ENCODE results near the gene FTO. TPM values are rescaled to one million over a fixed set of nuclear protein-coding genes. Genes with fewer than 3 reads are reported as not detected.
A peak's percentile ranks its signal among the peaks of the same experiment; 100 is the strongest.

Gene FTO
- total RNA-seq, 1 experiment from 2014 or later: 43.0 TPM

- in situ Hi-C loops (cut with HindIII; ENCODE audit: low sequenced_read_pairs): no loop called here
- no peak for DNase-seq (ENCODE audit: low spot score)
These were observed 240.1 kb downstream of the FTO start for GRCh38 chr16:53944025-53944424.

GRCh38 chr16:53945996-53946395 is 242.0 kb downstream of the FTO start:
- in situ Hi-C loops (cut with HindIII; ENCODE audit: low sequenced_read_pairs): no loop called here
- no peak for DNase-seq (ENCODE audit: low spot score)

GRCh38 chr16:53946746-53947386 is 242.9 kb downstream of the FTO start:
- in situ Hi-C loops (cut with HindIII; ENCODE audit: low sequenced_read_pairs): no loop called here
- DNase-seq (ENCODE audit: low spot score): no peak

DNA sequence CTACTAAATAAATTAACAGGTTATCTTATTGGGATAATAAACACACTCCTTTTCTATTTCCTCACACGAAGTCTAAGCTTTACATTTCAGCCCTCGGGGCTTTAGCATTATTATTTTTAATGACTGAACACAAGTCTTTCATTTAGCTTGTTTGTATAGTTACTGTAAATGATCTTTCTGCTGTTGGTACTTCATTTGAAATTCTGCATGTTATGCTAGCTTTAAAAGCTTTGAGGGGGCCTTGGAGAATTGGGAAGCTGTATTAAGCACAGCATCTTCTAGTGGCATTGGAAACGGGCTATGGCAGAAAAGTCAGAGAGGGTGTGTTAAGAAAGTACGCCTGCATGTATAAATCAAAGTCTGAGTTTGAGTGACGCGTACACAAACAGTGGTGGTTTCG is 243.7 kb downstream of the FTO start:
- DNase-seq (ENCODE audit: low spot score): no peak
- in situ Hi-C loops (cut with HindIII; ENCODE audit: low sequenced_read_pairs): no loop called here

- in situ Hi-C loops (cut with HindIII; ENCODE audit: low sequenced_read_pairs): no loop called here
- DNase-seq (ENCODE audit: low spot score): no peak
These were observed 244.4 kb downstream of the FTO start for GRCh38 chr16:53948326-53948725.

- no peak for DNase-seq (ENCODE audit: low spot score)
- in situ Hi-C loops (cut with HindIII; ENCODE audit: low sequenced_read_pairs): no loop called here
These were observed 244.9 kb downstream of the FTO start for GRCh38 chr16:53948734-53949430.

- DNase-seq (ENCODE audit: low spot score): peak; percentile 66
- in situ Hi-C loops (cut with HindIII; ENCODE audit: low sequenced_read_pairs): no loop called here
These were observed 245.9 kb downstream of the FTO start for GRCh38 chr16:53949715-53950410.

GRCh38 chr16:53950677-53951076 is 246.7 kb downstream of the FTO start:
- in situ Hi-C loops (cut with HindIII; ENCODE audit: low sequenced_read_pairs): no loop called here
- DNase-seq (ENCODE audit: low spot score): no peak

GRCh38 chr16:53952215-53953208 is 248.6 kb downstream of the FTO start:
- DNase-seq (ENCODE audit: low spot score): no peak
- in situ Hi-C loops (cut with HindIII; ENCODE audit: low sequenced_read_pairs): no loop called here

DNA sequence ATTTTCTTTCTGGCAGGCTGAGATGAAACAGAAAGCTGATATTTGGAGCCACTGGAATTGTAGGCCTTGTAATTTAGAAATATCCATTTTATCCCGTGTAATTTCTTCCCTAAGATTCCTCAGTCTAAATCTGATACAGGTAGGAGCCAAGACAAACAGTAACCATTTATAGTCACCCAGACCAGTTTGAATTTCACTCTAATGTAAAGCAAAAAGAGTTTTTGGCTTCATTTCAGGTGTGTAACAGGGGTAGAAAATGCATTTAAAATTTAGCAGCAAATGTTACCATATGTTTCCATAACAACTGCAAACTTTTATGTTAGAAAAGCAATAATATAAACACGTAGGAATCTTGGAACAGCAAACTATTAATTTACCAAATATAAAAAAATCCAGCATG is 249.4 kb downstream of the FTO start:
- no peak for DNase-seq (ENCODE audit: low spot score)
- in situ Hi-C loops (cut with HindIII; ENCODE audit: low sequenced_read_pairs): no loop called here

- in situ Hi-C loops (cut with HindIII; ENCODE audit: low sequenced_read_pairs): no loop called here
- no peak for DNase-seq (ENCODE audit: low spot score)
These were observed 251.4 kb downstream of the FTO start for GRCh38 chr16:53955221-53955875.

- DNase-seq (ENCODE audit: low spot score): peak; percentile 51
- in situ Hi-C loops (cut with HindIII; ENCODE audit: low sequenced_read_pairs): no loop called here
These were observed 254.5 kb downstream of the FTO start for GRCh38 chr16:53958341-53958880.

DNA sequence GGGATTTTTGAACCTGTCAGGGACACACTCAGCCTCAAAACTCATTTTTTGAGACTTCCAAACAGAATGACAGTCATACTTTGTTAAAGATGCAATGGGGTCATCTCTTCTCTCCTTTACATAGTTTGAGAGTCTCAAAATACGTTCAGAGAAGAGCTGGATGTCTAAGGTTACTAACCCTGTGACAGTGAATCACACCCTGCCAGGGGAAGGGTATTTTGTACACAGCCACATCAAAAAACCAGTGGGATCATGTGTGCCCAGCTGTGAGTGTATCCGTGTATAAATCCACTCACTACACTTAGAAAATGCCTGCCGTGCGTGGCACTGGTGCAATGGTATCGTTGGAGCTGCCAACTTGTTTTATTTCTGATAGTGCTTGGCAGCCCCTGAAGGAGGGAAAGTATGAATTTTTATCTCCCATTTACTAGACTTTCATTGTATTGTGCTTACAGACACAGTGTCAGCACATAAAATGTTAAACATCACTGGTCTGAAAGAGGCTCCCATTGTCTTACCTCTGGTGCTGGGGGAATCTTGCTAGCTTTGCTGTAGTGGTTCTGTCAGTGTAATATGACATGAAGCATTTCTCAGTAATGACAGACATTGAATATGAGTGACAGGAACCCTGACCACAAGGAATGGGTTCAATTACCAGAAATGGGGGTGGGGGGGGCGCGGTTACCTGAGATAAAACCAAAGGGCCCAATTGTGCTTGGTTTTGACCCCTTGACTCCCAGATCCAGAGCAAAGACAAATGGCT is 256.3 kb downstream of the FTO start:
- in situ Hi-C loops (cut with HindIII; ENCODE audit: low sequenced_read_pairs): no loop called here
- DNase-seq (ENCODE audit: low spot score): no peak

- DNase-seq (ENCODE audit: low spot score): no peak
- in situ Hi-C loops (cut with HindIII; ENCODE audit: low sequenced_read_pairs): no loop called here
These were observed 257.1 kb downstream of the FTO start for GRCh38 chr16:53960954-53961616.

DNA sequence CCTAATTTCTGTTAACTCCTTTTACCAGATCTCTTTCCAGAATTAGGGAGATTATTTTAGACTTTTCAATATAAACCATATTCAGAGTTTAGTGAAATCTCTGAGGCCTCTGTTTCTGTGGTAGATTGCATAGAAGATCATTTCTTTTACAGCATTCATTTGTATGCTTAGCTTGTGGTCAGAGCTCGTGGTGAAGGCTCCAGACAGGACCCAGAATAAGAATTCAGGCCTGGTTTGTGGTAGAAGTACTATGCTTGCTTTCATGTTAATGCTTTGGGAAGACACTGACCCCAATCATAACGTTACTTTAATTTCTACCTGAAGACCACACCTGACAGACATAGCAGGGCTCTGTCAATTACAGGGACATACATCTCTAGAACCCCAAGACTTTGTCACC is 258.1 kb downstream of the FTO start:
- DNase-seq (ENCODE audit: low spot score): no peak
- in situ Hi-C loops (cut with HindIII; ENCODE audit: low sequenced_read_pairs): no loop called here

GRCh38 chr16:53964145-53964790 is 260.3 kb downstream of the FTO start:
- no peak for DNase-seq (ENCODE audit: low spot score)
- in situ Hi-C loops (cut with HindIII; ENCODE audit: low sequenced_read_pairs): no loop called here
